Loucy (cell line): Measurements from ENCODE around the gene FADS1.
A peak's percentile ranks its signal among the peaks of the same experiment; 100 is the strongest.

ENCODE experiments used
- H2AFZ ChIP-seq: fragments of 200-600 bp; sonication (generic); 2 replicates; pipeline ENCODE4 v1.6.0; 2016; ENCODE audit warnings: antibody characterized with exemption, mild to moderate bottlenecking, low read length, moderate library complexity
- H3F3A ChIP-seq: fragments of 200-600 bp; 2 replicates; pipeline ENCODE4 v1.6.0; 2016; ENCODE audit warnings: antibody characterized with exemption, low read depth, mild to moderate bottlenecking
- H3K27me3 ChIP-seq: fragments of 200-600 bp; sonication (generic); 2 replicates; pipeline ENCODE4 v1.6.1; 2014; ENCODE audit warnings: low read length, mild to moderate bottlenecking; ENCODE audit not compliant: insufficient read depth, poor library complexity, severe bottlenecking
- H3K36me3 ChIP-seq: fragments of 200-600 bp; sonication (generic); 2 replicates; pipeline ENCODE4 v1.6.1; 2016; ENCODE audit warnings: low read length; ENCODE audit not compliant: insufficient read depth
- H3K4me1 ChIP-seq: fragments of 200-600 bp; sonication (generic); 2 replicates; pipeline ENCODE4 v1.5.1; 2014; ENCODE audit warnings: low read length, mild to moderate bottlenecking; ENCODE audit not compliant: insufficient read depth, poor library complexity, severe bottlenecking
- H3K4me2 ChIP-seq: fragments of 200-600 bp; sonication (generic); 2 replicates; pipeline ENCODE4 v1.6.0; 2014; ENCODE audit warnings: antibody characterized with exemption, low read length, low read depth, mild to moderate bottlenecking; ENCODE audit not compliant: poor library complexity, severe bottlenecking
- H3K4me3 ChIP-seq: fragments of 200-600 bp; sonication (generic); 2 replicates; pipeline ENCODE4 v1.5.1; 2014; ENCODE audit warnings: low read length, mild to moderate bottlenecking, mixed read lengths; ENCODE audit not compliant: poor library complexity, severe bottlenecking
- H3K79me2 ChIP-seq: fragments of 200-600 bp; sonication (generic); 2 replicates; pipeline ENCODE4 v1.6.1; 2014; ENCODE audit warnings: low read length; ENCODE audit not compliant: insufficient read depth
- H3K9ac ChIP-seq: fragments of 200-600 bp; sonication (generic); 2 replicates; pipeline ENCODE4 v1.6.0; 2014; ENCODE audit warnings: mild to moderate bottlenecking, low read depth, low read length, moderate library complexity; ENCODE audit not compliant: poor library complexity, severe bottlenecking
- H3K9me2 ChIP-seq: fragments of 200-600 bp; sonication (generic); replicated peaks from 2 replicates; pipeline ENCODE4 v1.6.1; 2016; ENCODE audit warnings: low read depth, low read length, mixed read lengths
- H3K9me3 ChIP-seq: fragments of 200-600 bp; sonication (generic); 2 replicates; pipeline ENCODE4 v1.6.1; 2014; ENCODE audit warnings: mild to moderate bottlenecking, antibody characterized with exemption, low read length, low read depth; ENCODE audit not compliant: insufficient read depth
- H4K20me1 ChIP-seq: fragments of 200-600 bp; sonication (generic); 2 replicates; pipeline ENCODE4 v1.6.0; 2014; ENCODE audit warnings: antibody characterized with exemption, low read length, mild to moderate bottlenecking; ENCODE audit not compliant: insufficient read depth, poor library complexity, severe bottlenecking
- EZH2phosphoT487 ChIP-seq: fragments of 200-600 bp; IDR thresholded peaks from 2 replicates; pipeline ENCODE4 v1.6.1; 2018; ENCODE audit warnings: antibody characterized with exemption, mild to moderate bottlenecking, moderate library complexity, borderline replicate concordance
- TF ChIP-seq, protein P1 (sequence below): fragments of 200-600 bp; sonication (generic); conservative IDR thresholded peaks from 2 replicates; pipeline ENCODE4 v1.5.1; 2014; ENCODE audit warnings: mild to moderate bottlenecking, antibody characterized with exemption, low read length

Gene FADS1

GRCh38 chr11:61832207-61832606 lies 15.4 kb upstream of the FADS1 start:
- Histone ChIP-seq H3K4me1 (peaks cover 69% of the 10 kb centered on the region), H3K9me2 (no peaks in the 10 kb centered on the region), H3K4me3 (peak overlapping the region; percentile 84), H2AFZ (no peak overlapping the region), H3K4me2 (peak overlapping the region; percentile 95), H3K79me2 (peaks cover 89% of the 10 kb centered on the region), H4K20me1 (peaks cover 52% of the 10 kb centered on the region), H3K27me3 (peaks cover 12% of the 10 kb centered on the region), H3K9ac (peak overlapping the region; percentile 96), H3F3A (peaks cover 29% of the 10 kb centered on the region), H3K36me3 (0 out of 2 replicates have a peak, but pooled peaks cover 4% of the 10 kb centered on the region), H3K9me3 (no peaks in the 10 kb centered on the region)
- no peak for TF ChIP-seq EZH2phosphoT487
- TF ChIP-seq, protein P1, sequence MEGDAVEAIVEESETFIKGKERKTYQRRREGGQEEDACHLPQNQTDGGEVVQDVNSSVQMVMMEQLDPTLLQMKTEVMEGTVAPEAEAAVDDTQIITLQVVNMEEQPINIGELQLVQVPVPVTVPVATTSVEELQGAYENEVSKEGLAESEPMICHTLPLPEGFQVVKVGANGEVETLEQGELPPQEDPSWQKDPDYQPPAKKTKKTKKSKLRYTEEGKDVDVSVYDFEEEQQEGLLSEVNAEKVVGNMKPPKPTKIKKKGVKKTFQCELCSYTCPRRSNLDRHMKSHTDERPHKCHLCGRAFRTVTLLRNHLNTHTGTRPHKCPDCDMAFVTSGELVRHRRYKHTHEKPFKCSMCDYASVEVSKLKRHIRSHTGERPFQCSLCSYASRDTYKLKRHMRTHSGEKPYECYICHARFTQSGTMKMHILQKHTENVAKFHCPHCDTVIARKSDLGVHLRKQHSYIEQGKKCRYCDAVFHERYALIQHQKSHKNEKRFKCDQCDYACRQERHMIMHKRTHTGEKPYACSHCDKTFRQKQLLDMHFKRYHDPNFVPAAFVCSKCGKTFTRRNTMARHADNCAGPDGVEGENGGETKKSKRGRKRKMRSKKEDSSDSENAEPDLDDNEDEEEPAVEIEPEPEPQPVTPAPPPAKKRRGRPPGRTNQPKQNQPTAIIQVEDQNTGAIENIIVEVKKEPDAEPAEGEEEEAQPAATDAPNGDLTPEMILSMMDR: no peak

DNA sequence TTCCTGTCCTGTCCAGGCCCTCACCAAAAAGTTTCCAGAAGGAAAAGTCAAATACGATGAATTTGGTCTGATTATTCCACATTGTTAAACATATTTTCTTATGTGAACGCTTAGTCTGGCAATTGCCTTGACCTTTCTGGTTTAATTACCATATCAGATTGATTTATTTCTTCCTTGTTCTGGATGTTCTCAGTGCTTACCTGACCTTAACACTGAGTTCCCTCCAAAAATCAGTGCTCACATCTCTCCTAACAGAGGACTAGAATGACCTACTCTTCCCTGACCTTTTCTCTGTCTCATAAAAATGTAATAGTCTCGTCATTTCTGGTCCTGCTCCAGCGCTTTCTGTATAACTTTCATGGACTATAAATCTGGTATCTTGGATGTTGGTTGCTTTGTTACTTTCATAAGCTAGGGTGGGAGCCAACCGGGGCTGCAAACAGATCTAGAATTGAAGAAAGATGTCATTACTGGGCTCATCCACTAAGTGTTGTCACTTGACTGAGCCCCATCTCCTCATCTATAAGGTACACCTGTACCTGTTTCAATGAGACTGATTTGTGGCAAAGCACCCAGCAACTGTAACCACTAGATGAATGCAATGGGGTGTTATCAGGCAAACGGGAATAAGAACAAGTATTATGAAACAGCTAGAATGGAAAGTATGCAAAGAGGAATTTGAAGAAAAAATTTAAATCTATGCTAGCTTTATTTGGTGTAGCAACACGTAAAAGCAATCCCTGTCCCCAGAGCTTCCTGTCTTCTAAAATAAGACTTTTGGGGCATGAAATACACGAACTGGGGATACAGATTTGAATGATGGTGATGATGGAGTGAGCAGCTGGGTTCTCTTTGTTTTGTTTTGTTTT lies 13.7 kb upstream of the FADS1 start:
- peaks cover 65% of the 10 kb centered on the region for H3K4me1 ChIP-seq
- H3K9me2 ChIP-seq: no peaks in the 10 kb centered on the region
- peaks cover 45% of the 10 kb centered on the region for H4K20me1 ChIP-seq
- H3K9ac ChIP-seq: peak overlapping the region; percentile 96
- 0 out of 2 replicates have a peak, but pooled peaks cover 4% of the 10 kb centered on the region for H3K36me3 ChIP-seq
- peaks cover 25% of the 10 kb centered on the region for H3F3A ChIP-seq
- no peak overlapping the region for H2AFZ ChIP-seq
- peaks cover 12% of the 10 kb centered on the region for H3K27me3 ChIP-seq
- H3K4me2 ChIP-seq: peak overlapping the region; percentile 95
- H3K4me3 ChIP-seq: peak overlapping the region; percentile 84
- TF ChIP-seq, protein P1: no peak
- TF ChIP-seq EZH2phosphoT487: no peak
- H3K79me2 ChIP-seq: peaks cover 88% of the 10 kb centered on the region
- no peaks in the 10 kb centered on the region for H3K9me3 ChIP-seq

GRCh38 chr11:61829806-61830205 lies 13.0 kb upstream of the FADS1 start:
- Histone ChIP-seq H3K79me2 (peaks cover 84% of the 10 kb centered on the region), H3K9me2 (no peaks in the 10 kb centered on the region), H3K4me2 (peak overlapping the region; percentile 95), H3K36me3 (0 out of 2 replicates have a peak, but pooled peaks cover 4% of the 10 kb centered on the region), H3F3A (peaks cover 20% of the 10 kb centered on the region), H3K9me3 (no peaks in the 10 kb centered on the region), H3K27me3 (peaks cover 12% of the 10 kb centered on the region), H3K4me1 (peaks cover 59% of the 10 kb centered on the region), H3K4me3 (peak overlapping the region; percentile 84), H3K9ac (peak overlapping the region; percentile 96), H2AFZ (no peak overlapping the region), H4K20me1 (peaks cover 45% of the 10 kb centered on the region)
- TF ChIP-seq, protein P1: no peak
- no peak for TF ChIP-seq EZH2phosphoT487
